ENCODE data around the gene DRICH1.
"Not testable (repeated sequence)": the region's sequence is repeated elsewhere in the genome, so short reads cannot be mapped to it uniquely, and the experiment has no call there.

The DRICH1 gene

DNA sequence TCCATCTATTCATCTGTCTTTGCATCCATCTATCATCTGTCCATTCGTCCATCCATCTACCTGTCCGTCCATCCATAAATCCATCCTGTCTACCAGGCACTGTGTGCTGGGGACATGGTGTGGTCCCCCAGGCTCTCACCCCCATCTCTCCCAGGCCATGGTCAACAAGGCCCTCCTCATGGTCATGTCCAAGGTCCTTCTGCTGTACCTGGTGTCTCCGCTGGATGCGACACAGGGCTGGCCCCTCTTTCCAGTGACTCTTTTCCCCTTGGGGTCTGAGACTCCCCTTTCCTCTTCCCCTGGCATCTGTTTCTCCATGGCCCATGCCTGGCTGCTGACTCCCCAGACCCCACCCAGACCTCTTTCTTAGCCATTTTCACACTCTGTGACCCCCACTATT is 56.5 kb downstream of the DRICH1 start:
- DNase-seq (ENCODE audit: low read depth in 1 of 2, low spot score in 1 of 2) = no peak
- no peak overlapping the region for H3K27ac ChIP-seq (replicated peaks)
- no peaks in the 10 kb centered on the region for H3K27me3 ChIP-seq (ENCODE audit: insufficient read depth, poor library complexity, severe bottlenecking)
- H3K4me3 ChIP-seq (replicated peaks; ENCODE audit: insufficient read depth, low read length) = no peak overlapping the region
- no peak for TF ChIP-seq GABPA (IDR thresholded peaks at IDR 0.05; ENCODE audit: low read depth)
- TF ChIP-seq POLR2AphosphoS5 (IDR thresholded peaks at IDR 0.05; ENCODE audit: low read depth) = no peak
- TF ChIP-seq SPI1 (IDR thresholded peaks at IDR 0.05; ENCODE audit: borderline replicate concordance, low read depth) = no peak
- TF ChIP-seq, protein P1, sequence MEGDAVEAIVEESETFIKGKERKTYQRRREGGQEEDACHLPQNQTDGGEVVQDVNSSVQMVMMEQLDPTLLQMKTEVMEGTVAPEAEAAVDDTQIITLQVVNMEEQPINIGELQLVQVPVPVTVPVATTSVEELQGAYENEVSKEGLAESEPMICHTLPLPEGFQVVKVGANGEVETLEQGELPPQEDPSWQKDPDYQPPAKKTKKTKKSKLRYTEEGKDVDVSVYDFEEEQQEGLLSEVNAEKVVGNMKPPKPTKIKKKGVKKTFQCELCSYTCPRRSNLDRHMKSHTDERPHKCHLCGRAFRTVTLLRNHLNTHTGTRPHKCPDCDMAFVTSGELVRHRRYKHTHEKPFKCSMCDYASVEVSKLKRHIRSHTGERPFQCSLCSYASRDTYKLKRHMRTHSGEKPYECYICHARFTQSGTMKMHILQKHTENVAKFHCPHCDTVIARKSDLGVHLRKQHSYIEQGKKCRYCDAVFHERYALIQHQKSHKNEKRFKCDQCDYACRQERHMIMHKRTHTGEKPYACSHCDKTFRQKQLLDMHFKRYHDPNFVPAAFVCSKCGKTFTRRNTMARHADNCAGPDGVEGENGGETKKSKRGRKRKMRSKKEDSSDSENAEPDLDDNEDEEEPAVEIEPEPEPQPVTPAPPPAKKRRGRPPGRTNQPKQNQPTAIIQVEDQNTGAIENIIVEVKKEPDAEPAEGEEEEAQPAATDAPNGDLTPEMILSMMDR (IDR thresholded peaks at IDR 0.05; ENCODE audit: insufficient read depth, low read length) = no peak
- TF ChIP-seq, protein P2, sequence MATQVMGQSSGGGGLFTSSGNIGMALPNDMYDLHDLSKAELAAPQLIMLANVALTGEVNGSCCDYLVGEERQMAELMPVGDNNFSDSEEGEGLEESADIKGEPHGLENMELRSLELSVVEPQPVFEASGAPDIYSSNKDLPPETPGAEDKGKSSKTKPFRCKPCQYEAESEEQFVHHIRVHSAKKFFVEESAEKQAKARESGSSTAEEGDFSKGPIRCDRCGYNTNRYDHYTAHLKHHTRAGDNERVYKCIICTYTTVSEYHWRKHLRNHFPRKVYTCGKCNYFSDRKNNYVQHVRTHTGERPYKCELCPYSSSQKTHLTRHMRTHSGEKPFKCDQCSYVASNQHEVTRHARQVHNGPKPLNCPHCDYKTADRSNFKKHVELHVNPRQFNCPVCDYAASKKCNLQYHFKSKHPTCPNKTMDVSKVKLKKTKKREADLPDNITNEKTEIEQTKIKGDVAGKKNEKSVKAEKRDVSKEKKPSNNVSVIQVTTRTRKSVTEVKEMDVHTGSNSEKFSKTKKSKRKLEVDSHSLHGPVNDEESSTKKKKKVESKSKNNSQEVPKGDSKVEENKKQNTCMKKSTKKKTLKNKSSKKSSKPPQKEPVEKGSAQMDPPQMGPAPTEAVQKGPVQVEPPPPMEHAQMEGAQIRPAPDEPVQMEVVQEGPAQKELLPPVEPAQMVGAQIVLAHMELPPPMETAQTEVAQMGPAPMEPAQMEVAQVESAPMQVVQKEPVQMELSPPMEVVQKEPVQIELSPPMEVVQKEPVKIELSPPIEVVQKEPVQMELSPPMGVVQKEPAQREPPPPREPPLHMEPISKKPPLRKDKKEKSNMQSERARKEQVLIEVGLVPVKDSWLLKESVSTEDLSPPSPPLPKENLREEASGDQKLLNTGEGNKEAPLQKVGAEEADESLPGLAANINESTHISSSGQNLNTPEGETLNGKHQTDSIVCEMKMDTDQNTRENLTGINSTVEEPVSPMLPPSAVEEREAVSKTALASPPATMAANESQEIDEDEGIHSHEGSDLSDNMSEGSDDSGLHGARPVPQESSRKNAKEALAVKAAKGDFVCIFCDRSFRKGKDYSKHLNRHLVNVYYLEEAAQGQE (IDR thresholded peaks at IDR 0.05; ENCODE audit: insufficient replicate concordance, low read depth) = no peak

DNA sequence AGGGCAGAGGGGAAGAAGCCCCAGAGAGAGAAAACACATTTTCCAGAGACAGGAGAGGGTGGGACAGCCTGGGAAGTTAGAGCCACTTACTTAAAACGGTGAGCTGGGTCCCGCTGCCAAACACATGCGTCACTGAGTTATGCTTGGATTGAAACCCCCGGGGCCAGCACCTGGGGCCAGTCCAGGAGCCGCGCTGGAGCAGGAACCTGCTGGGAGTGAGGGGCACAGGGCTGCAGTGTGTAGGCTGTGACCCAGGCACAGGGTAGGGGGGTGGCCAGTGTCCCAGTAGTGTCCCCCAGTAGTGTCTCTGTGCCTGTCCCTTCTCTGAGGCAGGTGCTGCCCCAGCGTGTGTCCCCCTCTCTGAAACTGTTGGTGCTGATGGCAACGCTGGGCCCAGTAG is 57.2 kb downstream of the DRICH1 start:
- DNase-seq (ENCODE audit: low read depth in 1 of 2, low spot score in 1 of 2) = no peak

DNA sequence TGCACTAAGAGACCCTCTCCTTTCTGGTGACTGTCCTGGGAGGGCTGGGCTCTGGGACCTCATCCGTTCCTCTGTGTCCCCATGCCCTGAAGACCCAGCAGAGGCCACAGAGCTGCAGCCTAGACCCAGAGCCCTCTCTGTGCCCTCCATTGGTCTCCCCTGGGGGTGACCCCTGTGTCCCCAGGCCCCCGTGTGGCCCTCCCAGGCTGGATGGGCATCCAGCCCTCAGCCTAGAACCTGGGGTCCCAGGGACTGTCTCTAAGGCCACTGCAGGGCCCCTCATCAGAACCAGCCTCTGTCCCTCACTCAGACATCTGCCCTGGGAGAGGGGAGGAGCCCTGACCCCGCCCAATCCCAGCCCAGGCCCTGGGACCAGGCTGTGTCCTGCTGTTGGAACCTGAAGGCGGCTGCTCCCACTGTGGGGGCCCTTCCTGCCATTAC is 57.7 kb downstream of the DRICH1 start:
- no peak overlapping the region for H3K4me3 ChIP-seq (replicated peaks; ENCODE audit: insufficient read depth, low read length)
- no peaks in the 10 kb centered on the region for H3K27me3 ChIP-seq (ENCODE audit: insufficient read depth, poor library complexity, severe bottlenecking)
- no peak for TF ChIP-seq GABPA (IDR thresholded peaks at IDR 0.05; ENCODE audit: low read depth)
- TF ChIP-seq, protein P2 (IDR thresholded peaks at IDR 0.05; ENCODE audit: insufficient replicate concordance, low read depth) = no peak
- TF ChIP-seq SPI1 (IDR thresholded peaks at IDR 0.05; ENCODE audit: borderline replicate concordance, low read depth) = no peak
- TF ChIP-seq, protein P1 (IDR thresholded peaks at IDR 0.05; ENCODE audit: insufficient read depth, low read length) = no peak
- no peak for TF ChIP-seq POLR2AphosphoS5 (IDR thresholded peaks at IDR 0.05; ENCODE audit: low read depth)
- no peak overlapping the region for H3K27ac ChIP-seq (replicated peaks)
- DNase-seq (ENCODE audit: low read depth in 1 of 2, low spot score in 1 of 2) = no peak

More for the DNA sequence above, 57.2 kb downstream of the DRICH1 start:
- Histone ChIP-seq H3K4me3 (replicated peaks; ENCODE audit: insufficient read depth, low read length) (no peak overlapping the region), H3K27ac (replicated peaks) (no peak overlapping the region), H3K27me3 (ENCODE audit: insufficient read depth, poor library complexity, severe bottlenecking) (no peaks in the 10 kb centered on the region)
- TF ChIP-seq, protein P2 (IDR thresholded peaks at IDR 0.05; ENCODE audit: insufficient replicate concordance, low read depth) = no peak
- TF ChIP-seq SPI1 (IDR thresholded peaks at IDR 0.05; ENCODE audit: borderline replicate concordance, low read depth) (no peak), POLR2AphosphoS5 (IDR thresholded peaks at IDR 0.05; ENCODE audit: low read depth) (no peak), GABPA (IDR thresholded peaks at IDR 0.05; ENCODE audit: low read depth) (no peak)
- TF ChIP-seq, protein P1 (IDR thresholded peaks at IDR 0.05; ENCODE audit: insufficient read depth, low read length) = no peak

DNA sequence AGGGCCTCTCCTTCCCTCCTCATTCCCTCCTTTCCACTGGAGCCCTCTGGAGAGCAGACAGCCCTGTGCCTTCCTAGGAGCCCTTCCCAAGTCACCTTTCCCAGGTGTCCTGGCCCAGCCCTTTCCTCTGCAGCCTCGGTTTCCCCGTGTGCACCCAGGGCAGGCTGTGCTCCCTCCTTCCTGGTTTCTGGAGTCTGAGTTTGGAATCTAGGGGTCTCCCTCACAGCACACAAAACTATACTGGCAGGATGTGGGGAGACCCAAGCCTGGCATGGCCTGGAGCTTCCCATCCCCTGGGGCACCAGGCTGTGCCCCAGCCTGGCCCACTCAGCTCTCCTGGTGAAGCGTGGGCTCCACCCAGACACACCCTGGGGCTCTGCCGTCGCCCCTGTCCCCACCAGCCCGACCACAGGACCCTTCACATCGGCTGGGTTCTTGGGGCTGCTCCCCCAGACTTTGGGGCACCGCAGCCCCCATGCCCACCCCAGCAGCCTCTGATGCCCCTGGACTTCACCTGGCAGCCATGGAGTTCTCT is 58.4 kb downstream of the DRICH1 start:
- not testable (repeated sequence) for H3K27ac ChIP-seq (replicated peaks); H3K4me3 ChIP-seq (replicated peaks; ENCODE audit: insufficient read depth, low read length); DNase-seq (ENCODE audit: low read depth in 1 of 2, low spot score in 1 of 2); H3K27me3 ChIP-seq (ENCODE audit: insufficient read depth, poor library complexity, severe bottlenecking)

DNA sequence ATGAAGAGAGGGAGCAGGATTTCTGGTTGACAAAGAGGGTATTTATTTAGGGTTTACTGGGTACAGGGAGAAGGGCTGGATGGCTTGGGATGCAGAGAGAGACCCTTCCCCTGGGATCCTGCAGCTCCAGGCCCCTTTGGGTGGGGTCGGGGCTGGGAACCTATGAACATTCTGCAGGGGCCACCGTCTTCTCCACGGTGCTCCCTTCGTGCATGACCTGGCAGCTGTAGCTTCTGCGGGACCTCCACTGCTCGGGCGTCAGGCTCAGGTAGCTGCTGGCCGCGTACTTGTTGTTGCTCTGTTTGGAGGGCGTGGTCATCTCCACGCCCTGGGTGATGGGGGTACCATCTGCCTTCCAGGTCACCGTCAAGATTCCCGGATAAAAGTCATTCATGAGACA is 59.0 kb downstream of the DRICH1 start:
- DNase-seq (ENCODE audit: low read depth in 1 of 2, low spot score in 1 of 2); H3K27ac ChIP-seq (replicated peaks): not testable (repeated sequence)

More for the DNA sequence above, 59.0 kb downstream of the DRICH1 start:
- H3K4me3 ChIP-seq (replicated peaks; ENCODE audit: insufficient read depth, low read length); H3K27me3 ChIP-seq (ENCODE audit: insufficient read depth, poor library complexity, severe bottlenecking): not testable (repeated sequence)
